Measurements from ENCODE around the gene RAPGEF2.

DNA sequence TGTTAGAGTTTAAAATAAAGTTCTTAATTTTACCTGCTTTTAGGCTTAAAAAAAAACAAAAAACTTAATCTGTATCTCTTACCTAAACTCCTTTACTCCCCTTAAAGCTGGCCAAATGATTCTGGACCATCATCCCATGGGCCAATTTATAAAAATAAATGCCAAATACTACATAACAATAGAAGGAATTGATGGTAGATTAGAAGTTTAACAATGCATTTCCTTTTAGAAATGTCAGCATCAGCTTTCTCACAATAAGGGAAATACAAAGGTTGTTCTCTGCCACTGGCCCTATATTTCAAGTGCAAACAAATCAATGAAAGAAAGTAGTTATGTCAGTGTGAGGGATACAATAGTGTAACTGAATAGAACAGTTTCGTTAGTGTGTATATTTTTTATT is 5.7 kb upstream of the RAPGEF2 start:
- TF ChIP-seq SUZ12 (IDR thresholded peaks at IDR 0.05) (no peak), SP1 (IDR thresholded peaks at IDR 0.05) (no peak), ELF4 (IDR thresholded peaks at IDR 0.05) (no peak), BHLHE40 (IDR thresholded peaks at IDR 0.05; ENCODE audit: borderline replicate concordance) (no peak), ZNF384 (IDR thresholded peaks at IDR 0.05) (no peak), LEF1 (IDR thresholded peaks at IDR 0.05; ENCODE audit: borderline replicate concordance) (no peak), CTBP1 (IDR thresholded peaks at IDR 0.05; ENCODE audit: borderline replicate concordance) (no peak)
- TF ChIP-seq, protein P1, sequence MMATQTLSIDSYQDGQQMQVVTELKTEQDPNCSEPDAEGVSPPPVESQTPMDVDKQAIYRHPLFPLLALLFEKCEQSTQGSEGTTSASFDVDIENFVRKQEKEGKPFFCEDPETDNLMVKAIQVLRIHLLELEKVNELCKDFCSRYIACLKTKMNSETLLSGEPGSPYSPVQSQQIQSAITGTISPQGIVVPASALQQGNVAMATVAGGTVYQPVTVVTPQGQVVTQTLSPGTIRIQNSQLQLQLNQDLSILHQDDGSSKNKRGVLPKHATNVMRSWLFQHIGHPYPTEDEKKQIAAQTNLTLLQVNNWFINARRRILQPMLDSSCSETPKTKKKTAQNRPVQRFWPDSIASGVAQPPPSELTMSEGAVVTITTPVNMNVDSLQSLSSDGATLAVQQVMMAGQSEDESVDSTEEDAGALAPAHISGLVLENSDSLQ (IDR thresholded peaks at IDR 0.05) = no peak
